K562 (cell line): ENCODE results near the gene IGIP. TPM values are rescaled to one million over a fixed set of nuclear protein-coding genes. Genes with fewer than 3 reads are reported as not detected.

ENCODE experiments used
- CXXC5 ChIP-seq: fragments of 250-450 bp; sonication (Bioruptor Pico); IDR thresholded peaks from 2 replicates; pipeline ENCODE4 v1.8.0; 2022; ENCODE audit warnings: inconsistent platforms, mild to moderate bottlenecking, moderate library complexity
- DACH1 ChIP-seq: fragments of 450-650 bp; IDR thresholded peaks from 2 replicates; pipeline ENCODE4 v1.6.1; 2018; ENCODE audit not compliant: partially characterized antibody
- E2F8 ChIP-seq: fragments of 450-650 bp; IDR thresholded peaks from 2 replicates; pipeline ENCODE4 v1.7.1; 2018; ENCODE audit warnings: mild to moderate bottlenecking, low read depth; ENCODE audit not compliant: partially characterized antibody
- EHMT2 ChIP-seq: fragments of 450-650 bp; IDR thresholded peaks from 2 replicates; pipeline ENCODE4 v1.6.1; 2018; ENCODE audit warnings: antibody characterized with exemption
- EP400 ChIP-seq: fragments of 450-650 bp; IDR thresholded peaks from 2 replicates; pipeline ENCODE4 v1.6.1; 2017; ENCODE audit warnings: antibody characterized with exemption, mild to moderate bottlenecking, moderate library complexity
- FOXK1 ChIP-seq: sonication (generic); formaldehyde crosslinking; IDR thresholded peaks from 2 replicates; pipeline ENCODE4 v1.8.0; 2022; ENCODE audit warnings: missing genetic modification reagents, mild to moderate bottlenecking, borderline replicate concordance
- HEY1 ChIP-seq: fragments of 250-450 bp; sonication (Bioruptor Pico); IDR thresholded peaks from 2 replicates; pipeline ENCODE4 v1.5.0; 2020; ENCODE audit warnings: mild to moderate bottlenecking, moderate library complexity, borderline replicate concordance
- TAF9B ChIP-seq: fragments of 450-650 bp; IDR thresholded peaks from 2 replicates; pipeline ENCODE4 v1.6.1; 2018; ENCODE audit warnings: mild to moderate bottlenecking; ENCODE audit not compliant: partially characterized antibody
- ZBTB40 ChIP-seq, 2 experiments: fragments of 450-650 bp in 1 of 2; sonication (generic) in 1 of 2; formaldehyde crosslinking in 1 of 2; IDR thresholded peaks; 2 replicates each; pipeline versions ENCODE4 v1.7.1 to v1.9.0; 2016 to 2022; ENCODE audit warnings: inconsistent platforms in 1 of 2, mild to moderate bottlenecking in 1 of 2, missing genetic modification reagents in 1 of 2
- ZNF354B ChIP-seq: fragments of 250-450 bp; sonication (Bioruptor Pico); IDR thresholded peaks from 2 replicates; pipeline ENCODE4 v1.4.0; 2020
- ZNF609 ChIP-seq: sonication (generic); formaldehyde crosslinking; IDR thresholded peaks from 2 replicates; pipeline ENCODE4 v1.8.1; 2023; ENCODE audit warnings: missing genetic modification reagents, mild to moderate bottlenecking, borderline replicate concordance
- polyA plus RNA-seq, 8 experiments: library from polyadenylated mRNA; depleted of rRNA in 4 of 8; stranded (reverse) in 5 of 8; unstranded in 3 of 8; fragments of >200 nt; fragmentation: Nextera tagmentation in 2 of 8; fragmentation: Illumina TruSeq in 1 of 8; extraction: Ambion mirVana in 2 of 8; extraction: Trizol in 1 of 8; gene quantifications; 2 replicates each; pipeline versions ENCODE4 v1.2.1 to v1.2.3, GENCODE V29; 2011 to 2014; ENCODE audit warnings: inconsistent platforms in 1 of 8, missing spikeins in 1 of 8
- total RNA-seq, 7 experiments: library from RNA; depleted of rRNA in 6 of 7; stranded (reverse); fragments of >200 nt in 6 of 7; fragmentation: Illumina TruSeq in 2 of 7; extraction: Trizol in 2 of 7; gene quantifications; 2 replicates each; pipeline versions ENCODE4 v1.2.1 to v1.2.3, GENCODE V29; 2011 to 2021; ENCODE audit warnings: low replicate concordance in 1 of 7

The IGIP gene
- total and polyA plus RNA-seq, 9 of the 15 experiments (the other 6 are each of a cell fraction or from before 2014, with no cell fraction given): 0.52 to 1.6 (median 1.2) TPM

GRCh38 chr5:140113699-140114263 is 12.0 kb upstream of the IGIP start, which contains the start of gene PURA (continued):
- no peak for TF ChIP-seq E2F8
- peak; percentile 84 for TF ChIP-seq CXXC5 (CRISPR knock-in tag)
- no peak for TF ChIP-seq HEY1 (CRISPR knock-in tag)
- TF ChIP-seq TAF9B: no peak
- no peak for TF ChIP-seq DACH1
- TF ChIP-seq ZNF354B (CRISPR knock-in tag): no peak
- no peak for TF ChIP-seq ZNF609 (CRISPR knock-in tag)
- TF ChIP-seq FOXK1: no peak
- TF ChIP-seq EP400: no peak
- TF ChIP-seq EHMT2: no peak
- TF ChIP-seq ZBTB40 (IDR thresholded peaks at IDR 0.05): no peak
- no peak for TF ChIP-seq ZBTB40 (CRISPR knock-in tag; IDR thresholded peaks at IDR 0.05)
